Measurements from ENCODE around the gene TAGLN2. TPM values are rescaled to one million over a fixed set of nuclear protein-coding genes. Genes with fewer than 3 reads are reported as not detected.

TAGLN2 gene
- total RNA-seq, 1 donor from 2014 or later = 110 TPM

DNA sequence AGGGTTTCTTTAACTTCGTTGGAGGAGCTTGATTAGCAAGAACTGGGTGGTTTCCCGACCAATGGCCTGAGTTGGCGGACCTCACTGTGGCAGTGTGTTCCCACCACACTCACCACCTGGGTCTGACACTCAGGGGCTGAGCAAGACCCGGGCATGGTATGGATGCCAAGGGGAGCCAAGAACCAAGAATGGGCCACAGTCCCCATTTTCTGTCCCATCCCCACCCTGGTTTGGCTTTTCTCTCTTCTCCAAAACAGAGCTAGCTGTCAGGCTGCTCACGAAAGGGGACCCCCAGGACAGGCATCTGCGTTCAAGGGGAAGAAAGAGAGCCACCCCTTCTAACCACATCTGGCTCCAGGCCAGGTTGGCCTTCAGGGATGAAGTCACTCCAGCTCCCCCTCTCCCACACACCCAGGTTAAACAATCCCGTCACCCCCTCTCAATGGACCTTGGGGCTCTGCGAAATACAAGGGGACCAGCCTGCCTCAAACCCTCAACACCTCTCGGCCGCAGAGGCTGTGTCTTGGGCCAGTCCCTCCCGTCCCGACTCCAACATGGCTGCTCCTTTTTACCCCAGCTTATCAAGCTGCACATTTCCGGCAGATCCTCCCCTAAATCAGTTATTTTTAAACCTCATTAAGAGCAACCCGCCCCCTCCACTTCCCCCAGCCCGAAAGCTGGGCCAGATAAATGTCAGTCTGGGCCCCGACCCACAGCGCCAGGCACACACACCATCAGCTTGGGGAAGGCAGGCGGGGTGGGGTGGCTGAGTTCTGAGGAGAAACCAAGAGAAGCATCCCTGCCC, 3.4 kb downstream of the TAGLN2 start:
- Histone ChIP-seq H3K27ac (replicated peaks) (peak overlapping the region; percentile 98), H3K4me3 (peak overlapping the region; percentile 91), H3K9me3 (replicated peaks) (no peaks in the 10 kb centered on the region), H3K36me3 (peaks cover 40% of the 10 kb centered on the region), H3K4me1 (peaks cover 96% of the 10 kb centered on the region), H3K27me3 (ENCODE audit: low read depth) (no peaks in the 10 kb centered on the region)
- TF ChIP-seq, protein P1, sequence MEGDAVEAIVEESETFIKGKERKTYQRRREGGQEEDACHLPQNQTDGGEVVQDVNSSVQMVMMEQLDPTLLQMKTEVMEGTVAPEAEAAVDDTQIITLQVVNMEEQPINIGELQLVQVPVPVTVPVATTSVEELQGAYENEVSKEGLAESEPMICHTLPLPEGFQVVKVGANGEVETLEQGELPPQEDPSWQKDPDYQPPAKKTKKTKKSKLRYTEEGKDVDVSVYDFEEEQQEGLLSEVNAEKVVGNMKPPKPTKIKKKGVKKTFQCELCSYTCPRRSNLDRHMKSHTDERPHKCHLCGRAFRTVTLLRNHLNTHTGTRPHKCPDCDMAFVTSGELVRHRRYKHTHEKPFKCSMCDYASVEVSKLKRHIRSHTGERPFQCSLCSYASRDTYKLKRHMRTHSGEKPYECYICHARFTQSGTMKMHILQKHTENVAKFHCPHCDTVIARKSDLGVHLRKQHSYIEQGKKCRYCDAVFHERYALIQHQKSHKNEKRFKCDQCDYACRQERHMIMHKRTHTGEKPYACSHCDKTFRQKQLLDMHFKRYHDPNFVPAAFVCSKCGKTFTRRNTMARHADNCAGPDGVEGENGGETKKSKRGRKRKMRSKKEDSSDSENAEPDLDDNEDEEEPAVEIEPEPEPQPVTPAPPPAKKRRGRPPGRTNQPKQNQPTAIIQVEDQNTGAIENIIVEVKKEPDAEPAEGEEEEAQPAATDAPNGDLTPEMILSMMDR (IDR thresholded peaks at IDR 0.05; ENCODE audit: borderline replicate concordance) = no peak
- no peak for DNase-seq
- intact Hi-C loops (cut with micrococcal nuclease) = no loop called here

DNA sequence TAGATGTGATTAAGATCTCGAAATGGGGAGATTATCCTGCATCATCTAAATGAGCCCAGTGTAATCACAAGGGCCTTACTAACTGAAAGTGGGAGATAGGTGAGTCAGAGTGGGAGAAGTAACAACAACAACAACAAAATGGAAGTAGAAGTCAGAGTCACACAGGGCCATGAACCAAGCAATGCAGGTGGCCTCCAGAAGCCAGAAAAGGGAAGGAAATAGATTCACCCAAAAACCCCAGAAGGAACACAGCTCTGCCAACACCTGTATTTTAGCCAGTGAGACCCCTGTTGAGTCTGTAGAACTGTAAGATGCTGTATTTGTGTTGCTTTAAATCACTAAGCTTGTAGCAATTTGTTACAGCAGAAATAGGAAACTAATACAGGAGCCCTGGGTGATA, 4.1 kb downstream of the TAGLN2 start:
- Histone ChIP-seq H3K36me3 (peaks cover 47% of the 10 kb centered on the region), H3K4me3 (peak overlapping the region; percentile 91), H3K27me3 (ENCODE audit: low read depth) (no peaks in the 10 kb centered on the region), H3K27ac (replicated peaks) (peak overlapping the region; percentile 98), H3K4me1 (peaks cover 98% of the 10 kb centered on the region), H3K9me3 (replicated peaks) (no peaks in the 10 kb centered on the region)
- TF ChIP-seq, protein P1 (IDR thresholded peaks at IDR 0.05; ENCODE audit: borderline replicate concordance) = no peak
- no peak for DNase-seq
- intact Hi-C loops (cut with micrococcal nuclease) = no loop called here

DNA sequence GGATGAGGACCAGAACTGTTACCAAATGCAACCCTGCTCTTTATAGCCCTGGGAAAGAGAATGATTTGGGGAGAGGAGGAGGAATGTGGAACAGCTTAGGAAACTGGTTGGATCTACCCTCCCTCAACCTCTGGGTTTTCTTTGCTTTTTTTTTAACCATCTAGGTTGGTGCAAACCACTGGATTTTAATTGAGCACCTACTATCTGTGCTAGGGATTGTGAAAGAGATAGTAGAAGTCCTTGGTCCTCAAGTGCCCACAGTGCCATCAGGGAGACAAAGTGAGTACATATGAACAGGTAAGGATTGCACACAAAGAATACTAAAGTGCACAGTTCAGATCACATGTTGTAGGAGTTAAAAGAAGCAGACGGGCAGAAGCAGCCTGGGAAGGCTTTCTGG, 4.7 kb downstream of the TAGLN2 start:
- TF ChIP-seq, protein P1 (IDR thresholded peaks at IDR 0.05; ENCODE audit: borderline replicate concordance) = no peak
- Histone ChIP-seq H3K4me1 (peaks cover 98% of the 10 kb centered on the region), H3K36me3 (peaks cover 47% of the 10 kb centered on the region), H3K27ac (replicated peaks) (peak overlapping the region; percentile 98), H3K9me3 (replicated peaks) (no peaks in the 10 kb centered on the region), H3K4me3 (peak overlapping the region; percentile 91), H3K27me3 (ENCODE audit: low read depth) (no peaks in the 10 kb centered on the region)
- intact Hi-C loops (cut with micrococcal nuclease) = no loop called here
- DNase-seq = no peak

DNA sequence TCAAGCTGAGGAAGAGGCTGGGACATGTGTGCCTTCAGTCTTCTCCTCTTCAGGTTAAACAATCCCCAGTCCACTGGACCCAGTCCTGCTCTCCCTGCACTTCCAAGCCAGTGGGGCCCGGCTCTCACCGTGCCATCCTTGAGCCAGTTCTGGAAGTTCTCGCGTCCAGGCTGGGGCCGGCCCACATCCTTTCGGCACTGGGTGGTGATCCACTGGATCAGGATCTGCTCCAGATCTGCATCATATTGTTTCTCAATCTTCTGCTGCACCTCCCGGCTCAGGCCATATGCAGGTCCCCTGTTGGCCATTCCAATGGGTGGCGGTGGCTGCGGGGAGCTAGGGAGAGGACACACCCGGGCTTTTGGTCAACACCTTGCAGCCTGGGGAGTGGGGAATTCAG, 5.1 kb downstream of the TAGLN2 start:
- H3K9me3 ChIP-seq (replicated peaks) = no peaks in the 10 kb centered on the region
- H3K4me3 ChIP-seq = peak overlapping the region; percentile 91
- TF ChIP-seq, protein P1 (IDR thresholded peaks at IDR 0.05; ENCODE audit: borderline replicate concordance) = no peak
- peaks cover 47% of the 10 kb centered on the region for H3K36me3 ChIP-seq
- DNase-seq = no peak
- peak overlapping the region; percentile 98 for H3K27ac ChIP-seq (replicated peaks)
- no peaks in the 10 kb centered on the region for H3K27me3 ChIP-seq (ENCODE audit: low read depth)
- intact Hi-C loops (cut with micrococcal nuclease) = no loop called here
- peaks cover 98% of the 10 kb centered on the region for H3K4me1 ChIP-seq

DNA sequence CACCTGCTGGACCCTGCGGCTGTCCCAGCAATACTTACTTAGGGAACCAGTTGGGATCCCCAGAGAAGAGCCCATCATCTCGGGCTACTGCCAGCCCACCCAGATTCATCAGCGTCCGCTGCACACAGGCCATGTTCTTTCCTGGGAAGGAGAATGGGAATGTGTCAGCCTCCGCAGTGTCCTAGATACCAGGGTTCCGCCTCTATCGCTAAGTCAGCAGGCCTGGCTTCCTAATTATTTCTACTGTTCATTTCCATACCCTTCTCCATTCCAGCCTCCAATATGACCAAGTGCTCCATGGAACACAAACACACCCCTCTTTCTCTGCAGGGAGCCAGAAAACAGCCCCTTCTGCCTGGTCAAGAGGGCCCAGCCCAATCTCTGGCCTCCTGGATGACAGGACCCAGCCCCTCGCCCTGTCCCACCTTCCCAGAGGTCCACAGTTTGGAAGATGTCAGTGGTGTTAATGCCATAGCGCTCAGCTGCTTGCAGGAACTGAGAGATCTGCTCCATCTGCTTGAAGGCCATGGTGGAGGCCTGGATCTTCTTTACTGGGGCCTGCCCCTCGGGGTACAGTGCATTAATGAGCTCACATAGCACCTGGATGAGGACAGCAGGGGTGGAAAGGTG, 6.0 kb downstream of the TAGLN2 start:
- H3K27ac ChIP-seq (replicated peaks) = peak overlapping the region; percentile 98
- H3K4me3 ChIP-seq = no peak overlapping the region
- H3K36me3 ChIP-seq = peaks cover 47% of the 10 kb centered on the region
- H3K27me3 ChIP-seq (ENCODE audit: low read depth) = no peaks in the 10 kb centered on the region
- DNase-seq = no peak
- TF ChIP-seq, protein P1 (IDR thresholded peaks at IDR 0.05; ENCODE audit: borderline replicate concordance) = no peak
- intact Hi-C loops (cut with micrococcal nuclease) = no loop called here
- peaks cover 90% of the 10 kb centered on the region for H3K4me1 ChIP-seq
- no peaks in the 10 kb centered on the region for H3K9me3 ChIP-seq (replicated peaks)
